Stimulated activated CD4-positive, alpha-beta T cell treated with anti-CD3 and anti-CD28 coated beads, Interleukin-1b, Interleukin-23, amount 100 ng/mL, for 24 hours (primary cell): ENCODE data around the gene SMIM12.
"Not testable (repeated sequence)": the region's sequence is repeated elsewhere in the genome, so short reads cannot be mapped to it uniquely, and the experiment has no call there.

Experiments used
- DNase-seq, 4 experiments: peaks; one replicate each; pipeline ENCODE4 v3.0.0-alpha.2; 2020; ENCODE audit warnings: low read depth in 4 of 4, low spot score in 1 of 4

The SMIM12 gene

GRCh38 chr1:34845131-34845901 is 14.2 kb downstream of the SMIM12 start:
- DNase-seq, result no peak

DNA sequence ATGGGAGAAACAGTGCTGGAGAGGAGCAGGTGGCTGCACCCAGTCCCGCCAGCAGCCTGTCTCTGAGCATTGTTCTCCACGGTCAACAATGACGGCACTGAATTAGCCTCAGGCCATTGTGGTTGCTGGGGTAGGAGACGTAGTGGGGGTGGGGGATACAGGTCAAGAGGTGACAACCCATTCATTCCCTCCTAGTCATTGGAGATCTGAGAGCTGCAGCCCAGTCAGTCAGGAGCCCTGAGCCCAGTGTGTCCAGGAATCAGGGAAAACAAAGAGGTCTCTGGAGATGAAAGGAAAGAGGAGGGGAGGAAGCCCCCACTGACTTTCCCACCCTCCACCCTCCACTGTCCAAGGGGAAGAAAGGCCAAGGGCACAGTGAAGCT is 15.3 kb downstream of the SMIM12 start:
- DNase-seq, result no peak

DNA sequence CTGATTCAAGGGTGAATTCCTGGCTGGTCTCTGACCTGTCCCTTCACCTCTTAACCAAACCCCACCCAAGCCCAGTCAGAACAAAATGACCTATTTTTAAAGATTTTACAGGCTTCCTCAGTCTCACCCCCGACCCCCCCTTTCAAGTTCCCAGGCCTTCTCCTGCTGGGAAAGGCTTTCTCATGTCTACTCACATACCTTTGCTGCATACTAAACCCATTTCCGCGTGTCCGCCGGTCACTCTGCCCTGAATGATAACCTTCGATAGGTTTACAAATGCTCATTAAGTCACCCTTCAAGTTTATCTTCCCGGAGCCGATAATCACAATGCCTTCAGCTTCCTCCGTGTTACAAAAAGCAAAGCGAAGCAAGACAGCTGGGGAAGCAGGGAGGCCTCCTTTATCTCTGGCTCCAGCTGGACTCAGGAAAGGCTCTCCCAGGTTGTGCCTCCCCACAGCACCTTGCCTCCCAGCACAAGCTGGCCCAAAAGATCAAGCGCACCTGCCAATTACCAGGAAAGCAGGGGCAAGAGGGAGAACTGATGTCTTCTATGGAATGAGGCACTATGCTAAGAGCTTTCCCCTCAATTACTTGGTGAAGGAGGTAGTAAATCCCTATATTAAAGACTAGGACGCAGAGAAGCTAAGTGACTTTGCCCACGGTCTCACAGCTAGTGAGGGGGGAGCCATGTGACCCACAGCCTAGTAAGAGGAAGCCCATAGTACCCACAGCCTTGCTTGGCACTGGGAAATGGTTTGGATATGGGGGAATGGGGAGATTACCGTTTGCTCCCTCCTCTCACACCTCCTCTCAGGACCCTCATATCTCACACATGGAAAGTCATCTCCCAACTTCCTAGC is 15.9 kb downstream of the SMIM12 start:
- no peak for DNase-seq

- DNase-seq, result no peak
These were observed 16.6 kb downstream of the SMIM12 start for GRCh38 chr1:34842952-34843371.

DNA sequence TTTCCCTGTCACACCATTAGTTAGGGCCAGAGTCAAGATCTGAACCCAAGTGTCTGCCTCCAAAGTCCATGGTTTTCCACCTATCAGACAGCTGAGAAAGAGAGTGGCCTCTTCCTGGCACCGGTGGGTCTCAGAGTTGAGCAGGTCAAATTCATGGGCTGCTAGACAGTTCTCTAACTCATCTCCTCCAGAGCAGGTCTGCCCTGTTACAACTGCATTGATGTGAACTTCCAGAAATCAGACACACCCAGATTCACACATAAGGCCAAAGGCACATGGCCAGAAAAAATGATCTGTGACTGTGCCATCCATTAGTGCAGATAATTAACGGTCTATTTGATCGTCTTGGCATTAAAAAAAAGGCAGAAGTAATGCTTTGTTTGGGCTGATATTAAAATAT is 17.5 kb downstream of the SMIM12 start:
- no peak for DNase-seq

DNA sequence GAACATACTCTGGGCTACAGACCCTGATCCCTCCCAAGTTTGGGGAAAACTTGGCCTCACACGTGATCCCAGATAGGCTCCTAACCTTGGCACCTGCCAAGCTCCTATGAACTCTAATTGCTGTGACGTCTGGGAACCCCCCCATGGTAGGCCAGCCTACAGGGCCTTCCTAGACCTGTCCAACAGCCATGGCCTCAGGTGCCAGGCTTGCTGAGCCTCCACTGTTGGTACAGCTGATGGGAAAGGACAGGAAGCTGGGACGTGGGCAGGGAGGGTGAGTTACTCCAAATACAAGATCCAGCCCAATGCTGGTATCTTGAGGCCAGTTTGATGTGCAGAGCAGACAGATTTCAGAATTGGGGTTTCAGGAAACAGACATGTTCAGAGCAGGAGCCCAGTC is 19.1 kb downstream of the SMIM12 start:
- no peak for DNase-seq

DNA sequence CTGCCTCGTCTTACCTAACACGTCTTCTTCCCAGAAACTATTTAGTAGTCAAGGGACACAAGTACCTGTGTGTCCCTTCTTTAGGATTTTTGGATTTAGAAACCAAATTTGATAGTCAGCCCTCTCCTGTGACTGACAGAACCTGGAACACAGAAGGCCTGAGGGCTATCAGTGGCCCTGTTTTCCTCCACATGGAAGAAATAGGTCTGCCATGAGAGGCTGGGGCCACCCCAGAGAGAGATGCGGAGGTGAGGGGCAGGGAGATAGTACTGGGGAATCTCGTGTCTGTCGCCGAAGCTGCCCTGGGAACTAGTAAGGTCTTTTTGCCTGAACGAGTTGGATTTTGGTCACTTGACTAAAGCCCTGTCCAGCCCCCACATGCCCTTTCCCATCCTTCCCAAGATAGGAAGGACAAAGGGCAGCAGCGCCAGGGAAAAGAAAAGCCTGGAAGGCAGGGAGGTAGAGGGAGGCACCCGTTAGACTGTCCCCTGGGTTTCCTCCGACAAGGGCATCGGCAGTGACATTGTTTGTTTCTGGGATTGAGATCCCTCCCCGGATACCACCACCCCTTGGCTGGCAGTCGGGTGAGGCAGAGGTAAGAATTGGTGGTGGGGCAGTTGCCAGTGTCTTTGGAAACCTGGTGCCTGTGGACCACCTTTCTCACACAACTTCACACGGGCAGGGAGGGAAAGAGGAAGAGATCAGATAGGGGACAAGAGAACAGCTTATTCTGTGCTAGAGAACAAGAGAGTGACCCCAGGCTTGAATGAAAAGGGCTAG is 19.8 kb downstream of the SMIM12 start:
- DNase-seq, result no peak

DNA sequence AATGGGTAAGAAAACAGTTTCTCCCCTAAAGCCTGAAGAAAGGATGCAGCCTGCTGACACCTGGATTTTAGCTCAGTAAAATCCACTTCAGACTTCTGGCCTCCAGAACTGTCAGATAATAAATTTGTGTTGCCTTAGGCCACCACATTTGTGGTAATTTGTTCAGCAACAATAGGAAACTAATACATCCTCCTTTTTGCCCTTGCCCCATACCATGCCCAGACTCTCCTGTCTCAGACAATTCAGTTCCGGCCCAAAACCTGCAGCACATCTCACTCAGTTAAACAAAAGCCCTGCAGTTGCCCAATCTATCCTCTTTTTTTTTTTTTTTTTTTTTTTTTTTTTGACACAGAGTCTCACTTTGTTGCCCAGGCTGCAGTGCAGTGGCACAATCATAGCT is 25.8 kb downstream of the SMIM12 start:
- no peak for DNase-seq

- DNase-seq, result no peak
These were observed 27.8 kb downstream of the SMIM12 start for GRCh38 chr1:34831721-34832246.

GRCh38 chr1:34829250-34829649 is 30.3 kb downstream of the SMIM12 start:
- no peak for DNase-seq

GRCh38 chr1:34828611-34829010 is 30.9 kb downstream of the SMIM12 start:
- DNase-seq, result no peak

GRCh38 chr1:34827341-34827941 is 32.1 kb downstream of the SMIM12 start:
- DNase-seq, result no peak

GRCh38 chr1:34825455-34826091 is 34.0 kb downstream of the SMIM12 start:
- DNase-seq, result no peak

- no peak for DNase-seq
These were observed 34.6 kb downstream of the SMIM12 start for GRCh38 chr1:34824817-34825454.

DNA sequence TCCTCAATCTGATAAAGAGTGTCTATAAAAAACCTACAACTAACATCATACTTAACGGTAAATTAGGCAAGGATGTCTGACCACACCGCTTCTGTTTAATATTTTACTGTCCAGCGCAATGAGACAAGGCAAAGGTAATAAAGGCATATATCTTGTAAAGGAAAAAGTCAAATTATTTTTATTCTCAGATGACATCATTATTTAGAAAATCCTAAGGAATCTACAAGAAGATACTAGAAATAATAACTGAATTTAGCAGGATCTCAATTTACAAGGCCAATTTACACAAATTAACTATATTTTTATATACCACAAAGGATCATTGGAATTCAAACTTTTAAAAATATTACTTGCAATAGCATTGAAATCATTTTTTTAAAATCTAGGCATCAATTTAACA is 37.3 kb downstream of the SMIM12 start:
- DNase-seq, result no peak

- not testable (repeated sequence) for DNase-seq
These were observed 40.7 kb downstream of the SMIM12 start for GRCh38 chr1:34818862-34819261.

- DNase-seq, result no peak
These were observed 42.8 kb downstream of the SMIM12 start for GRCh38 chr1:34816778-34817177.

GRCh38 chr1:34816332-34816731 is 43.2 kb downstream of the SMIM12 start:
- DNase-seq, result no peak

- DNase-seq, result not testable (repeated sequence)
These were observed 48.8 kb downstream of the SMIM12 start for GRCh38 chr1:34810781-34811180.
